Measurements from ENCODE around the gene XRCC4. TPM values are rescaled to one million over a fixed set of nuclear protein-coding genes. Genes with fewer than 3 reads are reported as not detected.

XRCC4 gene
- polyA plus RNA-seq, 1 donor from 2014 or later = 8.4 TPM

DNA sequence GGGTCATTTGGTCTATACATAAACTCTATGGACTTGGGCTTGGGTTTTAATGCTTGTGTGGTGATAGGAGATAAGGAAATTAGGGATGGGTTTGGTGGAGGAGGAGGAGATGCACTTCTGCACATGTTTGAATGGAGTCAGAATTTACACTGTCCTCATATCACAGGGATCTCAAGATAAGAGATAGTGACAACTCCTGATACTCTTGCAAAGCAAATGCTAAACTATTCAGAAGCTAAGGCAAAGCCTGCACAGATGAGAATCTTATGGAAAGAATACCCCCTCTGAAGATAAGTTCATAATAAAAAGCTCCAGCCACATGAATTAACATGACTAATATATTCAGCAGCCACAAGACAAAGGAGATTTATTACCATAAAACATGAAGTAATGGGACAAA is 90.2 kb downstream of the XRCC4 start:
- H3K27me3 Mint-ChIP-seq = no peaks in the 10 kb centered on the region
- H3K9me3 Mint-ChIP-seq = no peaks in the 10 kb centered on the region

DNA sequence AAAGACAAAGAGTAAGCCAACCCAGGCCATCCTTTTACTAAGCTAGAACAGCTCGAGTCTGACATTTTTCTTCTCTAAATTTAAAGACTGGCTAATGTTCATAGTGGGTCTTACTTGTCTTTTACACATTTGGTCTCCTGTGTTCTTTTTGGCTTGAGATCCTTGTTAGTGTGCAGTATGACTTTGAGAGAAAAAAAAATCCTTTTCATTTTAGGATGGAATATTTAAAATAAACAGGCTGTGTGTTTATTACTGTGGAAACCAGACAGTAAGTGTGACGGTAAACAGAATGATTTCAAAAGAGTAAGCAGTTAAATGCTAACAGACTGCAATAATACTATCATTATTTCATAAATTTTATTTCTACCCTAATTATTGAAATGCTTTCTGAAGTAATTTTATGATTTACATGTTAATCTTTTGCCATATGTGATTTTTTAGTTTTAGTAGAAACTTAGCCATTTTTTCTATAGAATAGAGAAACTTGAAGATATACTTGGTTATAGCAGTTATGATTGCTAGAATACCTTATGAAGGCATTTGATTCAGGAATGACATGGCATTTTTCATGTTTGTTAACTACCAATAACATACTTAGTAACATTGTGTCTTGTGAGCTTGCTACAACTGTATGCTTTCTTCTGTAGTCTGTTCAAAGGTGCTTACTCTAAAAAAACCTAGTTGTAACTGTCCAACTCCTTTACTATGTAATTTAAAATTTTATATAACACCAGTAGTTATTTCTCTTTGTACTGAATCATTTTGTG is 92.4 kb downstream of the XRCC4 start:
- no peak overlapping the region for H3K4me3 Mint-ChIP-seq
- no peaks in the 10 kb centered on the region for H3K27me3 Mint-ChIP-seq
- no peak overlapping the region for H3K27ac Mint-ChIP-seq
- H3K4me1 Mint-ChIP-seq = peaks cover 0 to 1% (median 0%) of the 10 kb centered on the region in 3 donors
- H3K36me3 Mint-ChIP-seq = peaks cover 8% of the 10 kb centered on the region
- no peaks in the 10 kb centered on the region for H3K9me3 Mint-ChIP-seq

More for the DNA sequence above, 90.2 kb downstream of the XRCC4 start:
- peaks cover 8% of the 10 kb centered on the region for H3K36me3 Mint-ChIP-seq
- H3K4me3 Mint-ChIP-seq = no peak overlapping the region
- H3K27ac Mint-ChIP-seq = no peak overlapping the region
- no peaks in the 10 kb centered on the region for H3K4me1 Mint-ChIP-seq

DNA sequence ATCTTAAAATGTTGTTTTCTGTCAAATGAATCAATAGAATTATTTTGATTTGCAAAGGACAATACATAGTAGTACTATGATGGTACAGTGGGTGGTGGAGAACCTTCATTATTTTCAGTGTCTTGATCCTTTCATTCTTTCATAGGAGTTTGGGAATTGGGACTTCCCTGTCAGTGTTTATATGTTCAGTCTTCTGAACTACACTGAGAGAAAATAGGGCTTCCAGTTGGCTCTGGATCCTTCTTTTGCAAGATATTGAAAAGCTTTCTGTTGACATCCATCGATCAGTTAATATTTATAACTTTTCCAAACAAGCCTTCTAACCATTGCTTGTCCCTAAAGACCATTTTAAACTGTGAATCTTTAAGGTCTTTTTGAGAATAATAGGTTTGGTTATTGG is 94.7 kb downstream of the XRCC4 start:
- Mint-ChIP-seq H3K27me3 (no peaks in the 10 kb centered on the region), H3K9me3 (no peaks in the 10 kb centered on the region), H3K4me3 (no peak overlapping the region), H3K4me1 (peaks cover 0 to 1% (median 0%) of the 10 kb centered on the region in 3 donors), H3K36me3 (peaks cover 8% of the 10 kb centered on the region), H3K27ac (no peak overlapping the region)

DNA sequence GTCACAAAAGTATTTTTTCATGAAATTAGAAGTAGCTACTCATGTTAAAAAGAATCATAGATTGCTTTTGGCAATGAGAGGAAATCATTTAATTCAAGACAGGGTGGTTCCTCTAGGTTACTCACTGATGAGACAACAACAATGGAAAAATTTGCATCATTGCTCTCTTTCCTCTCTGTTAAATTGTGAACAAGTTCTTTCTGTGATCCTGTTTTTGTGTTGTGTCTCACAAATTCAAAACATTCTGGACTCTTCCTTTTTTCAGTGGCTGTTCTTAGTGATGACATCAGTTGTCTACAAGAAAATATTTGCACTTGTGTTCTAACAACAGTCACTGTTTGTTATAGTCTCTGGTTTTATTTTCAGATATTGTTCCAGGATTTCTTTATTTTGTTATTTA is 95.3 kb downstream of the XRCC4 start:
- Mint-ChIP-seq H3K36me3 (peaks cover 5% of the 10 kb centered on the region), H3K9me3 (no peaks in the 10 kb centered on the region), H3K4me1 (peaks cover 0 to 1% (median 0%) of the 10 kb centered on the region in 3 donors), H3K4me3 (no peak overlapping the region), H3K27me3 (no peaks in the 10 kb centered on the region), H3K27ac (no peak overlapping the region)

- Mint-ChIP-seq H3K36me3 (peaks cover 1% of the 10 kb centered on the region), H3K27ac (no peak overlapping the region), H3K9me3 (no peaks in the 10 kb centered on the region), H3K27me3 (no peaks in the 10 kb centered on the region), H3K4me1 (peaks cover 0 to 1% (median 0%) of the 10 kb centered on the region in 3 donors), H3K4me3 (no peak overlapping the region)
Measured at GRCh38 chr5:83173826-83174225, 96.5 kb downstream of the XRCC4 start.

- H3K27ac Mint-ChIP-seq = no peak overlapping the region
- H3K4me3 Mint-ChIP-seq = no peak overlapping the region
- no peaks in the 10 kb centered on the region for H3K36me3 Mint-ChIP-seq
Measured at GRCh38 chr5:83177803-83178202, 100.5 kb downstream of the XRCC4 start.

DNA sequence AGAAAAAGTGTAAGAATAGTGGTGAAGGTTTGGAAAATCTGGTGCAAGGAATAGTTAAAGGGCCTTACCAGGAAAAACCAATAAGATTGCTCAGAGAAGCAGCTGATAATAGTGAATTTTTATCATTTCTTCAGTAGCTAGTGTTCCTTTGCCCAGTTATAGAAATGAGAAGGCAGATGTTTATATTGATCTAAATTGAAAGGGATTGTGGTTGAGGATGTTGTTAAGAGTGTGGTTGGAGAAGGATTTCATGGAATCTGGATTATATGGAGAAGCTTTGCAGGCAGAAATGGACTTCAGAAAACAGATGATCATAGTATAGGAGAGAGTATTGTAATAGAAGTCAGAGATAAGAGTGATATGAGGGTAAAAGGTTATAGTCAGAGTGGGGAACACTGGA is 102.6 kb downstream of the XRCC4 start:
- no peaks in the 10 kb centered on the region for H3K9me3 Mint-ChIP-seq
- H3K4me3 Mint-ChIP-seq = no peak overlapping the region
- H3K4me1 Mint-ChIP-seq = no peaks in the 10 kb centered on the region
- H3K27ac Mint-ChIP-seq = no peak overlapping the region
- H3K36me3 Mint-ChIP-seq = no peaks in the 10 kb centered on the region
- no peaks in the 10 kb centered on the region for H3K27me3 Mint-ChIP-seq

More at GRCh38 chr5:83177803-83178202, 100.5 kb downstream of the XRCC4 start:
- Mint-ChIP-seq H3K4me1 (no peaks in the 10 kb centered on the region), H3K9me3 (no peaks in the 10 kb centered on the region), H3K27me3 (no peaks in the 10 kb centered on the region)

GRCh38 chr5:83184534-83184933 is 107.2 kb downstream of the XRCC4 start:
- H3K9me3 Mint-ChIP-seq = no peaks in the 10 kb centered on the region
- no peak overlapping the region for H3K27ac Mint-ChIP-seq
- H3K36me3 Mint-ChIP-seq = peaks cover 11% of the 10 kb centered on the region
- H3K4me1 Mint-ChIP-seq = no peaks in the 10 kb centered on the region
- H3K4me3 Mint-ChIP-seq = no peak overlapping the region
- no peaks in the 10 kb centered on the region for H3K27me3 Mint-ChIP-seq

GRCh38 chr5:83192947-83193346 is 115.6 kb downstream of the XRCC4 start:
- no peaks in the 10 kb centered on the region for H3K9me3 Mint-ChIP-seq
- no peak overlapping the region for H3K27ac Mint-ChIP-seq
- no peak overlapping the region for H3K4me3 Mint-ChIP-seq
- H3K27me3 Mint-ChIP-seq = no peaks in the 10 kb centered on the region
- peaks cover 6% of the 10 kb centered on the region for H3K36me3 Mint-ChIP-seq
- peaks cover 0 to 1% (median 0%) of the 10 kb centered on the region in 3 donors for H3K4me1 Mint-ChIP-seq

DNA sequence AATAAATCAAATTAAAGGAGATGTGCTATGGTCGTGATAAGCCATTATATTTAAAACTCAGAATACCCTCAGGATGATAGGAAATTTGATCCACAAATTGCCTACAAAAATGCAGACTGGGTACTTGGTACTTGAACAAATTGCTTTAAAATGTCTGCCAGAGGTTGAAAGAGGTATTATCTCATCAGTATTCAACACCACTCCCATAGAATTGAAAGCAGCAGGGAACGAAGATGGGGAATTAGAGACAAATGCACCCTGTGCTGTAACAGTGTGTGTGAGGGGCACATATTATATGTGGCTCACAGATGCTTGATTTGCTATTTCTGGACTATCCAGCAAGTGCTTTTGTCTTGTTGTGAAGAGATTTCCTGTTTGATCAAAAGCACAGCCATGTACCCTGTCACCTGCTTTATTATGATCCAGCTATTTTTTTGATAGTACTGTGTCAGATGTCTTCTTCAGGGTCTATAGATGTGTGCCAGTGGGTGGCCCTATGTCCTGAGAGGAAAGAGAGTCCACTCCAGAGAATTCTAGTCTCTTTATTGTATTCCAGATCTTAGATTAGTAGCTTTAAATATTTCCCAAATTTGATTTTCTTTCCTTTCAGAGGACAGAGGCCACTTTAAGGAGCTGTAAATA is 120.1 kb downstream of the XRCC4 start:
- Mint-ChIP-seq H3K4me3 (no peak overlapping the region), H3K9me3 (no peaks in the 10 kb centered on the region), H3K27me3 (no peaks in the 10 kb centered on the region), H3K36me3 (peaks cover 5% of the 10 kb centered on the region), H3K4me1 (peaks cover 0 to 1% (median 0%) of the 10 kb centered on the region in 3 donors), H3K27ac (no peak overlapping the region)

- H3K27ac Mint-ChIP-seq = no peak overlapping the region
- H3K27me3 Mint-ChIP-seq = no peaks in the 10 kb centered on the region
- H3K4me3 Mint-ChIP-seq = no peak overlapping the region
- H3K4me1 Mint-ChIP-seq = peaks cover 0 to 1% (median 0%) of the 10 kb centered on the region in 3 donors
- no peaks in the 10 kb centered on the region for H3K9me3 Mint-ChIP-seq
- H3K36me3 Mint-ChIP-seq = peaks cover 5% of the 10 kb centered on the region
Measured at GRCh38 chr5:83199126-83199525, 121.8 kb downstream of the XRCC4 start.

GRCh38 chr5:83204651-83205050 is 127.3 kb downstream of the XRCC4 start:
- H3K27ac Mint-ChIP-seq = no peak overlapping the region
- H3K27me3 Mint-ChIP-seq = no peaks in the 10 kb centered on the region
- no peaks in the 10 kb centered on the region for H3K4me1 Mint-ChIP-seq
- no peak overlapping the region for H3K4me3 Mint-ChIP-seq
- peaks cover 11% of the 10 kb centered on the region for H3K36me3 Mint-ChIP-seq
- H3K9me3 Mint-ChIP-seq = no peaks in the 10 kb centered on the region

DNA sequence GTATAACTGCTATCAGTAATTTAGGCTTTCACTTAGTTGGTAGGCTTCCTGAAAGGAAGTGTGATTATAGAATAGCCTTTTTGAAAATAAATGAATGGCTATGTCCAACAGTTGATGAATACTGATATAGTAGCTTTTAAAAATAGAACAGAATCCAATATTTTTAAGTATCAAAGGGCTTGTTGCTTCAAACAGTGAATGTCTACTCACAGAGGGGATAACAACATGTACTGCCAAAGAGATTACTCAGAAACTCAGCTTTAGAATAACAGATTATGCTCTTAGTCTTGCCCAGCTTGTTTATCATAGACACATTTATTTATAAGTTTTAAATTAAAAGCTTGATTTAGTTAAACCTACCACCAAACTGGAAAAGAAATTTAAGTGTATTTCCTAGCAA is 132.6 kb downstream of the XRCC4 start:
- no peaks in the 10 kb centered on the region for H3K27me3 Mint-ChIP-seq
- H3K9me3 Mint-ChIP-seq = no peaks in the 10 kb centered on the region
- no peak overlapping the region for H3K27ac Mint-ChIP-seq
- H3K36me3 Mint-ChIP-seq = peaks cover 15% of the 10 kb centered on the region
- no peak overlapping the region for H3K4me3 Mint-ChIP-seq
- H3K4me1 Mint-ChIP-seq = no peaks in the 10 kb centered on the region

DNA sequence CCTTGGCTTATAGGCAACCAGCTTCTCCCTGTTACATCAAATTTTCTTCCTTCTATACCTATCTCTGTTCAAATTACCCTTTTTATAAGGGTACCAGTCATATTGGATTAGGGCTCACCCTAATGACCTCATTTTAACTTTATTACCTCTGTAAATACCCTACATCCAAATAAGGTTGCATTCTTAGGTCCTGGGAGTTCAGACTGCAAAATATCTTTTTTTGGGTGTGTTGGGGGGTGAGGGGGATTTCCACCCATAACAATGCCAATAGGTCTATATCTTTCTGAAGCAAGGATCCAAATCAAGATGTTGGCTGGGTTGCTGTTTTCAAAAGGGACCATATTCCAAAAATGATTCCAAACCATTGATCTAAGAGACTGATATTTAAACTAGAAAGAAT is 141.7 kb downstream of the XRCC4 start:
- H3K27ac Mint-ChIP-seq = no peak overlapping the region
- H3K4me1 Mint-ChIP-seq = peaks cover 0 to 1% (median 0%) of the 10 kb centered on the region in 3 donors
- H3K4me3 Mint-ChIP-seq = peak overlapping the region in 1 of 4 donors; percentile 3
- H3K27me3 Mint-ChIP-seq = no peaks in the 10 kb centered on the region
- H3K36me3 Mint-ChIP-seq = peaks cover under 1% of the 10 kb centered on the region
- peaks cover 0 to 3% (median 0%) of the 10 kb centered on the region in 3 donors for H3K9me3 Mint-ChIP-seq

- Mint-ChIP-seq H3K27ac (no peak overlapping the region), H3K4me1 (peaks cover 0 to 1% (median 0%) of the 10 kb centered on the region in 3 donors), H3K36me3 (peaks cover 2% of the 10 kb centered on the region), H3K9me3 (peaks cover 0 to 3% (median 0%) of the 10 kb centered on the region in 3 donors), H3K4me3 (peak overlapping the region in 1 of 4 donors; percentile 3), H3K27me3 (no peaks in the 10 kb centered on the region)
Measured at GRCh38 chr5:83219495-83219894, 142.1 kb downstream of the XRCC4 start.

DNA sequence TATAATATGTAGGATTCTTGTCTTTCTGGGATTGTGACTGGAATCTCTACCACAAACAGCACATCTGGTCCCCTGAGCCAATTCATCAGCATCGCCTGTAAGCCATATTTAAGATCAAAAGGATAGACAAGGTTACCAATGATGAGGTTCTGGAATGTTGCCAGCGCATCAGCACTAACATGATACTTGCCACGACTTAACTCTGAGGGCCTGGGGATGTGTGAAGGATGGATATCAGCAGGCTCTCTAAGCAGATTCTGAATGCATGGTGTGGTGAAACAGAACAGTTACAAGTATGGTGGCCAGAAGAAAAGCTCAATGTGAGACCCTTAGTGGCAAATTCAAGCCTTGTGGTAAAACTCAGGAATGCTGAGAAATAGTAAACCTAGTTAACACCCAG is 143.0 kb downstream of the XRCC4 start:
- H3K36me3 Mint-ChIP-seq = peaks cover 2% of the 10 kb centered on the region
- peaks cover 0 to 1% (median 0%) of the 10 kb centered on the region in 3 donors for H3K4me1 Mint-ChIP-seq
- peaks cover 0 to 3% (median 0%) of the 10 kb centered on the region in 3 donors for H3K9me3 Mint-ChIP-seq
- H3K27me3 Mint-ChIP-seq = no peaks in the 10 kb centered on the region
- no peak overlapping the region for H3K4me3 Mint-ChIP-seq
- no peak overlapping the region for H3K27ac Mint-ChIP-seq

All from IgD-negative memory B cell (primary cell).